Suprapubic skin (tissue), 4 donors: ENCODE data around the gene ERGIC1.

Experiments
- POLR2A ChIP-seq, 2 donors: fragments of 450-650 bp; IDR thresholded peaks; one replicate each; pipeline ENCODE4 v1.6.1; 2017; ENCODE audit warnings: antibody characterized with exemption in 2 of 2, mild to moderate bottlenecking in 2 of 2, moderate library complexity in 2 of 2
- POLR2AphosphoS5 ChIP-seq, 3 donors: sonication (generic); formaldehyde crosslinking; IDR thresholded peaks; one replicate each; pipeline ENCODE4 v1.6.1; 2017; ENCODE audit warnings: antibody characterized with exemption in 3 of 3
- TF ChIP-seq, protein P1 (sequence below), 2 donors: fragments of 200-600 bp in 1 of 2; fragments of 450-650 bp in 1 of 2; sonication (generic) in 1 of 2; IDR thresholded peaks; one replicate each; pipeline ENCODE4 v1.5.1; 2016 to 2019; ENCODE audit warnings: antibody characterized with exemption in 2 of 2, mild to moderate bottlenecking in 1 of 2, moderate library complexity in 1 of 2

DNA sequence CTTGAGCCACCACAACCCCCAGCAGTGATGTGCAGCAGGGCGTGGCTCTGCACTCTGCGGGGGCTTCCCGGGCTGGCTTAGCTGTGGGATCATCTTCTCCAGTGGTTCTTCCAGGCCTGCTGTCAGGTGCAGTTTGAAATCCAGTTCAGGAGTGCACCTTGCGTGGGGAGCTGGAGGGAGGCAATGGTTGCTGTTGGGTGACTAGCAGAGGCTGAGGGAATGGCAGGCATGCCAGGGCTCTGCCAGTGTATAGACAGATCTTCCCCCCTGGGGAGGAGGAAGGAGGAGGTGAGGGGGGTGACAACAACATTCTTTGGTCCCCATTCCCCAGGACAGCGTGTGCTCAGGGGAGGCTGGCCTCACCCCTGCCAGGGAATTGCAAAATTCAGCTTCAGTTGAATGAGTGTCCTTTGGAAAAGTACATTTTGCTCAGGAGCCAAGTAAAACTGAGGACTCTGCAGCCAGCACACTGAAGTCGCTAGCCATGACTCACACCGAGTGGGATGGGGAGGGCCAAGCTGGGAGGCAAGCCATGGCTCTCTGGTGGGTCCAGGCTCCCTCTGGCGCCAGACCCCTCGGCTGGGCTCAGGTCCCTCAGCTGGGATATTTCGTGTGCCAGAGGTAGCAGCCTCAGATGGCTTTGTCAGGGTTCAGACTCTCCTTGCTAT lies 35.0 kb downstream of the ERGIC1 start:
- TF ChIP-seq, protein P1, sequence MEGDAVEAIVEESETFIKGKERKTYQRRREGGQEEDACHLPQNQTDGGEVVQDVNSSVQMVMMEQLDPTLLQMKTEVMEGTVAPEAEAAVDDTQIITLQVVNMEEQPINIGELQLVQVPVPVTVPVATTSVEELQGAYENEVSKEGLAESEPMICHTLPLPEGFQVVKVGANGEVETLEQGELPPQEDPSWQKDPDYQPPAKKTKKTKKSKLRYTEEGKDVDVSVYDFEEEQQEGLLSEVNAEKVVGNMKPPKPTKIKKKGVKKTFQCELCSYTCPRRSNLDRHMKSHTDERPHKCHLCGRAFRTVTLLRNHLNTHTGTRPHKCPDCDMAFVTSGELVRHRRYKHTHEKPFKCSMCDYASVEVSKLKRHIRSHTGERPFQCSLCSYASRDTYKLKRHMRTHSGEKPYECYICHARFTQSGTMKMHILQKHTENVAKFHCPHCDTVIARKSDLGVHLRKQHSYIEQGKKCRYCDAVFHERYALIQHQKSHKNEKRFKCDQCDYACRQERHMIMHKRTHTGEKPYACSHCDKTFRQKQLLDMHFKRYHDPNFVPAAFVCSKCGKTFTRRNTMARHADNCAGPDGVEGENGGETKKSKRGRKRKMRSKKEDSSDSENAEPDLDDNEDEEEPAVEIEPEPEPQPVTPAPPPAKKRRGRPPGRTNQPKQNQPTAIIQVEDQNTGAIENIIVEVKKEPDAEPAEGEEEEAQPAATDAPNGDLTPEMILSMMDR (IDR thresholded peaks at IDR 0.05), result peak in 1 of 2 donors; percentile 10
- TF ChIP-seq POLR2A (IDR thresholded peaks at IDR 0.05), result no peak
- TF ChIP-seq POLR2AphosphoS5 (IDR thresholded peaks at IDR 0.05), result peak; percentile 80 to 99 (median 96)
